ENCODE data around the gene CADPS. TPM values are rescaled to one million over a fixed set of nuclear protein-coding genes. Genes with fewer than 3 reads are reported as not detected.
A peak's percentile ranks its signal among the peaks of the same experiment; 100 is the strongest.

CADPS gene
- total and polyA plus RNA-seq, 8 donors, result 0.50 to 2.9 (median 2.2) TPM

- H3K4me1 ChIP-seq, result no peaks in the 10 kb centered on the region
- DNase-seq (no peak), ATAC-seq (no peak)
- no peaks in the 10 kb centered on the region for H3K27me3 ChIP-seq
- intact Hi-C loops (cut with DNase I), result no loop called here
- TF ChIP-seq CTCF (IDR thresholded peaks at IDR 0.05), result no peak
- no peak overlapping the region for H3K27ac ChIP-seq
- H3K9me3 ChIP-seq, result no peaks in the 10 kb centered on the region
- no peak overlapping the region for H3K4me3 ChIP-seq
- H3K36me3 ChIP-seq, result no peaks in the 10 kb centered on the region
Measured at GRCh38 chr3:62888180-62888579, 13.0 kb upstream of the CADPS start.

GRCh38 chr3:62885136-62885535 lies 9.9 kb upstream of the CADPS start:
- H3K9me3 ChIP-seq, result no peaks in the 10 kb centered on the region
- H3K27ac ChIP-seq, result no peak overlapping the region
- intact Hi-C loops (cut with DNase I), result no loop called here
- no peaks in the 10 kb centered on the region for H3K36me3 ChIP-seq
- TF ChIP-seq CTCF (IDR thresholded peaks at IDR 0.05), result no peak
- H3K4me3 ChIP-seq, result no peak overlapping the region
- H3K27me3 ChIP-seq, result no peaks in the 10 kb centered on the region
- H3K4me1 ChIP-seq, result no peaks in the 10 kb centered on the region
- DNase-seq (no peak), ATAC-seq (no peak)

- TF ChIP-seq CTCF (IDR thresholded peaks at IDR 0.05), result no peak
- H3K27ac ChIP-seq, result no peak overlapping the region
- no peaks in the 10 kb centered on the region for H3K9me3 ChIP-seq
- H3K36me3 ChIP-seq, result no peaks in the 10 kb centered on the region
- H3K27me3 ChIP-seq, result no peaks in the 10 kb centered on the region
- no peak overlapping the region for H3K4me3 ChIP-seq
- no peaks in the 10 kb centered on the region for H3K4me1 ChIP-seq
- no peak for ATAC-seq
- intact Hi-C loops (cut with DNase I), result no loop called here
- no peak for DNase-seq
Measured at GRCh38 chr3:62884096-62884870, 9.1 kb upstream of the CADPS start.

GRCh38 chr3:62882676-62883200 lies 7.5 kb upstream of the CADPS start:
- no peak overlapping the region for H3K4me3 ChIP-seq
- H3K27me3 ChIP-seq, result peaks cover 0 to 8% of the 10 kb centered on the region in 2 donors
- H3K9me3 ChIP-seq, result no peaks in the 10 kb centered on the region
- no peak for ATAC-seq
- H3K27ac ChIP-seq, result no peak overlapping the region
- H3K4me1 ChIP-seq, result no peaks in the 10 kb centered on the region
- intact Hi-C loops (cut with DNase I), result no loop called here
- DNase-seq, result no peak
- TF ChIP-seq CTCF (IDR thresholded peaks at IDR 0.05), result no peak
- no peaks in the 10 kb centered on the region for H3K36me3 ChIP-seq

GRCh38 chr3:62876064-62876463 lies 848 bp upstream of the CADPS start:
- peak; percentile 67 for ATAC-seq
- intact Hi-C loops (cut with DNase I), result no loop called here
- no peaks in the 10 kb centered on the region for H3K9me3 ChIP-seq
- TF ChIP-seq CTCF (IDR thresholded peaks at IDR 0.05), result no peak
- DNase-seq, result peak in 3 of 4 donors; percentile 29 to 53 (median 36)
- peaks cover 47 to 75% of the 10 kb centered on the region in 2 donors for H3K27me3 ChIP-seq
- H3K4me3 ChIP-seq, result no peak overlapping the region
- H3K36me3 ChIP-seq, result no peaks in the 10 kb centered on the region
- no peaks in the 10 kb centered on the region for H3K4me1 ChIP-seq
- H3K27ac ChIP-seq, result no peak overlapping the region

All from left lung (tissue), 10 donors.